ENCODE results near the gene BNIP5.

GRCh38 chr6:36302227-36302976 is 34.3 kb downstream of the BNIP5 start:
- no peak for TF ChIP-seq ZFP3 (CRISPR knock-in tag; IDR thresholded peaks at IDR 0.05)
- TF ChIP-seq CREB5 (CRISPR knock-in tag; IDR thresholded peaks at IDR 0.05; ENCODE audit: low read depth): no peak
